ENCODE results near the gene CT45A3.

DNA sequence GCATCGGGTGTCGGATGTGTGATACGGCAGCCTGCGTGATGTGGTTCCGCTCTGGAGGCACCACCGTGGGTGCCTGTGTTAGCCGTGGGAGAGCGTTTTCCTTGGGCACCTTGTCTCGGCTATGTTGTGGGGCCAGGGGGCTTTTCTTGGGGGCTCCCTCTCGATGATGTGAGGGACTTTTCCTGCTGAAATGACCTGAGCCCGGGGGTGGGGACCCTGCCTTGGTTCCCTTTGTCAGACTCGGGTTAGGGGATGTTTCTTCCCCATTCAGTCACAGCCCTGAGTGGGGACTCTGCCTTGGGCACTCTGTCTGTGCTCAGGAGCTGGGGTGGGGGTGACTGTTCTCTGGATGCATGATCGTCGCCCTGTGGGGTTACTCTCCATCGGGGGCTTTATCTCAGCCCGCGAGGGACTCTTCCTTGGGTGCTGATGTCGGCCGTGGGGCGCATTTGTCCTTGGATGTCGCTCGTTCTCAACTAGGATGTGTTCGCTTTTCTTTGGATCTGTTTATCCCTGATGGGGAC is 26.7 kb downstream of the CT45A3 start:
- TF ChIP-seq, protein P1, sequence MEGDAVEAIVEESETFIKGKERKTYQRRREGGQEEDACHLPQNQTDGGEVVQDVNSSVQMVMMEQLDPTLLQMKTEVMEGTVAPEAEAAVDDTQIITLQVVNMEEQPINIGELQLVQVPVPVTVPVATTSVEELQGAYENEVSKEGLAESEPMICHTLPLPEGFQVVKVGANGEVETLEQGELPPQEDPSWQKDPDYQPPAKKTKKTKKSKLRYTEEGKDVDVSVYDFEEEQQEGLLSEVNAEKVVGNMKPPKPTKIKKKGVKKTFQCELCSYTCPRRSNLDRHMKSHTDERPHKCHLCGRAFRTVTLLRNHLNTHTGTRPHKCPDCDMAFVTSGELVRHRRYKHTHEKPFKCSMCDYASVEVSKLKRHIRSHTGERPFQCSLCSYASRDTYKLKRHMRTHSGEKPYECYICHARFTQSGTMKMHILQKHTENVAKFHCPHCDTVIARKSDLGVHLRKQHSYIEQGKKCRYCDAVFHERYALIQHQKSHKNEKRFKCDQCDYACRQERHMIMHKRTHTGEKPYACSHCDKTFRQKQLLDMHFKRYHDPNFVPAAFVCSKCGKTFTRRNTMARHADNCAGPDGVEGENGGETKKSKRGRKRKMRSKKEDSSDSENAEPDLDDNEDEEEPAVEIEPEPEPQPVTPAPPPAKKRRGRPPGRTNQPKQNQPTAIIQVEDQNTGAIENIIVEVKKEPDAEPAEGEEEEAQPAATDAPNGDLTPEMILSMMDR (IDR thresholded peaks at IDR 0.05 in 4 of 5, conservative IDR thresholded peaks at IDR 0.05 in 1 of 5), result no peak
- TF ChIP-seq POLR2A (IDR thresholded peaks at IDR 0.05), result no peak
